GM21786 (cell line): ENCODE data around the gene KRT222.

ENCODE experiments used
- ATAC-seq: cut with Tn5 transposase; IDR thresholded peaks from one replicate; pipeline ENCODE4 v1.9.1; 2021; ENCODE audit not compliant: unreplicated experiment

The KRT222 gene

GRCh38 chr17:40659911-40660310 is 5.1 kb downstream of the KRT222 start:
- no peak for ATAC-seq

GRCh38 chr17:40658396-40658795 is 6.6 kb downstream of the KRT222 start:
- no peak for ATAC-seq

GRCh38 chr17:40651939-40652338 is 13.0 kb downstream of the KRT222 start:
- ATAC-seq, result no peak

GRCh38 chr17:40648384-40648968 is 16.5 kb downstream of the KRT222 start:
- ATAC-seq, result peak; percentile 12

- peak; percentile 47 for ATAC-seq
Measured at GRCh38 chr17:40647624-40648383, 17.2 kb downstream of the KRT222 start, which contains the start of gene SMARCE1. TSS of gene SMARCE1 (minus strand) at chr17:40647818. CDS start at chr17:40645802, 2,016 bp downstream.

- ATAC-seq, result peak; percentile 53
Measured at GRCh38 chr17:40646791-40647623, 18.0 kb downstream of the KRT222 start.

- no peak for ATAC-seq
Measured at GRCh38 chr17:40645943-40646342, 19.0 kb downstream of the KRT222 start.

GRCh38 chr17:40645291-40645690 is 19.7 kb downstream of the KRT222 start:
- no peak for ATAC-seq

GRCh38 chr17:40637931-40638330 is 27.0 kb downstream of the KRT222 start:
- ATAC-seq, result no peak

GRCh38 chr17:40633871-40634270 is 31.1 kb downstream of the KRT222 start:
- no peak for ATAC-seq

- no peak for ATAC-seq
Measured at GRCh38 chr17:40632216-40632615, 32.8 kb downstream of the KRT222 start.

GRCh38 chr17:40629842-40630241 is 35.1 kb downstream of the KRT222 start:
- no peak for ATAC-seq

GRCh38 chr17:40625311-40625710 is 39.7 kb downstream of the KRT222 start:
- ATAC-seq, result no peak

- no peak for ATAC-seq
Measured at GRCh38 chr17:40623419-40624210, 41.4 kb downstream of the KRT222 start.

GRCh38 chr17:40622509-40622928 is 42.5 kb downstream of the KRT222 start:
- no peak for ATAC-seq

GRCh38 chr17:40621578-40621977 is 43.4 kb downstream of the KRT222 start:
- no peak for ATAC-seq

- ATAC-seq, result no peak
Measured at GRCh38 chr17:40621019-40621418, 44.0 kb downstream of the KRT222 start.

GRCh38 chr17:40618754-40619625 is 46.0 kb downstream of the KRT222 start:
- no peak for ATAC-seq

GRCh38 chr17:40617678-40618240 is 47.2 kb downstream of the KRT222 start:
- ATAC-seq, result no peak

- ATAC-seq, result no peak
Measured at GRCh38 chr17:40616592-40616991, 48.4 kb downstream of the KRT222 start.
